Measurements from ENCODE around the gene TSGA10IP.

- no peak for TF ChIP-seq CTCF (optimal IDR thresholded peaks at IDR 0.05 in 1 of 3, IDR thresholded peaks at IDR 0.05 in 1 of 3, conservative IDR thresholded peaks at IDR 0.05 in 1 of 3; ENCODE audit: extremely low read depth in 1 of 3, insufficient read depth in 2 of 3, low read length in 3 of 3)
- TF ChIP-seq EZH2 (IDR thresholded peaks at IDR 0.05; ENCODE audit: low read length) = no peak
Measured at GRCh38 chr11:65928667-65929066, 16.6 kb upstream of the TSGA10IP start.

Data from keratinocyte (primary cell).